ENCODE data around the gene DOCK1.
A peak's percentile ranks its signal among the peaks of the same experiment; 100 is the strongest.

DOCK1 gene

DNA sequence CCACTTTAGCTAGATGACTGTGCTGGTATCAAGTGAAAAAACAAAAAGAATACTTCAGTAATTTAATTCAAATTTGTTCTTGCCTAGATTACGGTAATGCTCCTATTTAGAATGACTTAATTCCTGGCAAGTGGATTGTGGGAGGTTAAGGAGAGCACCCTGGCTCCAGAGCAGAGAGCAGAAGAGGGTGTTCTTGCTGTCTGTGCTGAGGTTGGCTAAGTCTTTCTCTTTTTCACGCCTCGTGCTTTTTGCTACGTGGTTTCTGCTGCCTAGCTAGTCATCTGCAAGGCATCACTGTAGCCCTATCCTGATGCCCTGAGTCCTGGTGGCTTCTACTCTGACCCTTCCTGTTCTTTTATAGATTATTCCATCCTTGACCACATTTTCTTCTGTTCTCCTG, 189.8 kb downstream of the DOCK1 start:
- no peak for DNase-seq

- no peak for DNase-seq
Observed at GRCh38 chr10:127100983-127101615, 195.9 kb downstream of the DOCK1 start.

- no peak for DNase-seq
Observed at GRCh38 chr10:127102176-127102575, 196.9 kb downstream of the DOCK1 start.

- DNase-seq: no peak
Observed at GRCh38 chr10:127115100-127115499, 209.9 kb downstream of the DOCK1 start.

DNA sequence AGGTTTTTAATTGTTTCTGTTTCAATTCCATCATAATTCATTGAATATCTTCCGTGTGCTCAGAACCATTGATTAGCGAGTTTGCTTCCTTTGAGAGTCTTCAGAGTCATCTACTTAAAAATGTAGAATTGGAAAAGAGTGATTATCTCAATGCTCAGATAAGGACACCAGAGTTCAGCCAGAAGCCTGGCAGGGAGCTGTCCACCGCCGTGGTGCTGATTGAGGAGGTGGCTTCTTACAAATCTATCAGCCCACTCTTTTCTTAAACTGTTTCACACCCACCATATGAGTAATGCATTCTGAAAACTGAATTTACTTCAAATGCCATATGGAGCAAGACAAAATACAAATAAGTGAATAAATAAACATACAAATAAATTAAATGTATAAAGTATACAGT, 211.9 kb downstream of the DOCK1 start:
- peak; percentile 53 for DNase-seq

DNA sequence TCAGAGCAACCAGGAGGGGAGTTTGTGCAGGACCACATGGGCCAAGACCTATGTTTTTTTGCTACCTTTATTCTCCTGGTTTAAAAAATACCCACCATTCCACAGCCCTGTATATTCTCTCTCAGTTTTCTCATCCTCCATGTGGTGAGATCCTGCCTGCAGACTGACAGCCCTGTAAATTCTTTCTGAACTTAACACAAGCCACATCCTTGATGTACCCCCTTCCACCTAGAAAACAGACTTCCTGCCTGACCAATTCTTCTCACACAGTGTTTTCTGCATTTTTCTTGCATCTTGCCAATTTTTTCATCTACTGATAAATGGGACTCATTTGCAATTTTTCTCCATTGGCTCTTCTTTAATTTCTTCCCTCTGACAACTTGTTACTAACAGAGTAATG, 212.8 kb downstream of the DOCK1 start:
- DNase-seq: no peak

GRCh38 chr10:127119936-127120335, 214.7 kb downstream of the DOCK1 start:
- DNase-seq: no peak

- DNase-seq: no peak
Observed at GRCh38 chr10:127122831-127123230, 217.6 kb downstream of the DOCK1 start.

DNA sequence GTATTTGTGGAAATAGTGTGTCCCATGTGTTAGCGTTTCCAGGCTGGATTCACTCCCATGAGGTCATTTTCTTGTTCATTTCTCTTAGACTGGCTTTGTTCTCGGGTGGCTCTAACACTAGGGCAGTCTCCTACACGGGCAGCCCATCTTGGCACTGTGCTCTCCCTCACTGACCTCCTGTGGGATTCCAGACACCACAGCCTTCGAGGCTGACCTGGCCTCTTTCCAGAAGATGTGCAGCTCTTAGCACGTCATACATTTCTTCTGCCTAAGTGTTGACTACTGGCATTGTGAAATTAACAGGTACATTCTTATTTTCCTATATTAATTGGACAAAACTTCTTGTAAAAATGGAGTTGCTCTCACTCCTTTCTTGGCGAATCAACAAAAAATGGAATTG, 218.4 kb downstream of the DOCK1 start:
- no peak for DNase-seq

GRCh38 chr10:127125331-127125730, 220.1 kb downstream of the DOCK1 start:
- DNase-seq: no peak

GRCh38 chr10:127127822-127128221, 222.6 kb downstream of the DOCK1 start:
- no peak for DNase-seq

DNA sequence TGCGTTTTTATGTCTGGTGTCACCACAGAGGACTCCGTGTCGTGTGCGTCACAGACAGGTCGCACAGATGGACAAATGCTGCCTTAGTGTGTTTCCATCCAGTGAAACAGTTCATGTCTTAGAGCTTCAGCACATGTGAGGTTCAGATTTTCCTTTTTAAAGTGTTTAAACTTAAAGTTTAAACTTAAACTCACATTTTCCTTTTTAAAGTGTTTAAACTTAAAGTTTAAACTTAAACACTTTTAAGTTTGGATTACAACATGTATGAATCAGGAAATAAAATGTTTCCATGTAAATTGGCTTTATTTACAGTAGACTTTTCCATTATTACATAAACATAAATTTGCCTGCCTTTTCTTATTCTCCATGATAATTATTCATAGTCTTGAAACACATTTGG, 223.9 kb downstream of the DOCK1 start:
- DNase-seq: no peak

- DNase-seq: no peak
Observed at GRCh38 chr10:127132451-127132850, 227.2 kb downstream of the DOCK1 start.

- DNase-seq: no peak
Observed at GRCh38 chr10:127133225-127133624, 228.0 kb downstream of the DOCK1 start.

GRCh38 chr10:127133672-127134500, 228.7 kb downstream of the DOCK1 start:
- DNase-seq: no peak

- no peak for DNase-seq
Observed at GRCh38 chr10:127135844-127136577, 230.8 kb downstream of the DOCK1 start.

GRCh38 chr10:127137391-127137790, 232.2 kb downstream of the DOCK1 start:
- no peak for DNase-seq

GRCh38 chr10:127142136-127142535, 236.9 kb downstream of the DOCK1 start:
- no peak for DNase-seq

DNA sequence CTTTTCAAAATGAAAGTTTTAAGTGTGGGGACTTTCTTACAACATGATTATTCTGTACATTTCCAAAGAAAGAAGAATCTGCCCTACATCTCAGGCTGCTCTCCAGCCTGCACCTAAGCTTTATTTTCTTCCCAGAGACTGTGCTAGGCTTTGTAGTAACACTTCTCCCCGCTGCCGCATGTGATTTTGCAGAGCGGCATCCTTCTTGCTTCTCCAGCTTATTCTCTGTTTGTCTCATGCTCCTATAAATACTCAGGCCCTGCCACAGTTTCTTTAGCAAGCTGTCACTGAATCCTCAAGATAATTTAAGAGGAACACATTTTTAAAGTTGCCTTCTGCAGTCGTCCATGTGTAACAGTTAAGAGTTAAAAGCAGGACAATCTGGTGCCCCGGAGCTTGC, 237.6 kb downstream of the DOCK1 start:
- no peak for DNase-seq

DNA sequence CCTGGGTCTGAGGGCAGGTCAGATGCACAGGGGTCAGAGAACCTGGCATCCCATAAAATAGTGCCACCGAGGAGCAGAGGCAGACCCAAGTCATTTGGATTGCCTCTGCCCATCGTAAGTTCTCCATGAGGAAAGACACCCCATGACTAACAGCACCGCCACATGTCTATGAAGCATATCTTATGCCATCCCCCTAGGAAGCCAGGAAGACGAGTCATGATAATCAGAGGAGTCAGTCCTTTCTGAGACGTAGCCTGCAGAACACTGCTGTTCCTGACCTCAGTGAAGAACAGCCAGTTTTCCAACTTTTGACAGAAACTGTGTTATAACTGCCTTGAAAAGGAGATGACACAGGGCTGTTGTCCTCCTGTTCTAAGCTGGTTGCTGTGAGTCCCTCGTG, 239.9 kb downstream of the DOCK1 start:
- no peak for DNase-seq

DNA sequence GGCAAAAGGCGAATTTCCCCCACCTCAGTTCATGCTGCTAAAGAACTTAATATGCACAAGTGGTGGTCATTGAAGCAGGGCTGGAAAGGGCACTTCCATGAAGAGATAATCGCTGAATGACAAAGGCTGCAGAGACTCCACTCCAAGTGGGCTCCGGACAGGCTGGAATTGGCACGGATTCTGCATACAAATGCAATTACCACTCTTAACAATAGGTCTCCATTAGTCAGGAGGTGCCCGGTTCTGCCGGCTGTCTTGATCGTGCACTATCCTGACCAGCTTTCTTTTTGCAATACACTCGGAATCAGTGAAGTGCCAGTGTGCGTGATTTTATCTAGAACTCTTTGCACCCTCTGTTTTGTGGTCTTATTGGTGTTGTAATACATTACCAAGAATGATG, 241.4 kb downstream of the DOCK1 start:
- DNase-seq: no peak

DNA sequence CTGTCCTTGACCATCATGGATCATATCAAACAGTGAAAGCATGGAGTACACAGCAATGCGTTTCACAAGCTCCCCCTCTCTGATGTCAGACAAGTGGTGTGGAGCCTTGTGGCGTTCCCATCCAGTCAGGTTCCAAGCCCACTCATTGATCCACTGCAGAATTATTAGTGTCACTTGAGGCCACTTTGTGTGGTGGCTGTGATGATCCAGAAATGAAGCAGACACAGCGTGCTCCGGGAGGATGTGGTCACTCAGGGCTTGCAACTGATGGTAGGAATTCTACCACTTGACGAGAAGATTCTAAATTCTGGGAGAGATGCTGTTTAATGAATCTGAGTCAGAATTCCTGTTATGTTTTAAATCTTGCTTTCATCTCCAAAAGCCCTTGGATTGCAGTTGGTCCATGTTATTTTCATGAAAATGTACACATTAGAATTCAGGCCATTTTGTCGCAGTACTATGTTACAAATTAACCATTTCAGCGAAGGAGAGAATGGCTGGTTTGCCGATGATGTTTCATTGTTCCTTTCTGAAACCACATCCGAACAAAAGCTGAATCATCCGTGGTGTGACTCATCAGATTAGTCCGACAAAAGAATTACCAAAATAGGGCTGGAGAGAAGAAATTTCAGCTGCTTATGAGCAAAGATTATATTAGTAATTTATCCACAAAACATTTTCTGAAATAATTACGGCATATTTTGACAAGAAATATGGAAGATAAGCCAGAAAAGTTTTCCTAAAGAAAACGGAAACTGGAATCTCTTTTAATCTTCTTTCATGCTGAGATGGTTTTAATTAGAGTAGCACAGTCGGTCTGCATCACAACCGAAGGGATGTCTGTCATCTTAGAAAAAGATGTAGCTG, 243.1 kb downstream of the DOCK1 start:
- DNase-seq: no peak

- DNase-seq: no peak
Observed at GRCh38 chr10:127148933-127149220, 243.6 kb downstream of the DOCK1 start.

Measured in stimulated activated CD8-positive, alpha-beta memory T cell treated with anti-CD3 and anti-CD28 coated beads, Interleukin-4, amount 100 ng/mL, for 48 hours (primary cell).